Pancreas (tissue), 10 donors: ENCODE measurements around the gene LINC01488. TPM values are rescaled to one million over a fixed set of nuclear protein-coding genes. Genes with fewer than 3 reads are reported as not detected.

ENCODE experiments used
- ATAC-seq, 4 donors: fragments of 200-7000 bp; cut with Tn5 transposase; one replicate each; pipeline versions ENCODE4 v1.8.0 to v1.9.1; 2020; ENCODE audit warnings: mild to moderate bottlenecking in 4 of 4, moderate library complexity in 4 of 4
- DNase-seq, 6 donors: peaks; one replicate each; pipeline ENCODE4 v3.0.0-alpha.2; 2020
- FAIRE-seq: peaks from 2 replicates; lab custom pipeline; 2012; peaks lifted over from hg19 to GRCh38; lab: Jason Lieb, UNC
- H3K27ac ChIP-seq, 4 donors: fragments of 200-600 bp; sonication (generic); 1 replicate in 3 of 4; 2 replicates in 1 of 4; pipeline versions ENCODE4 v1.5.0 to v1.8.0; 2020
- H3K27me3 ChIP-seq, 4 donors: fragments of 200-600 bp; one replicate each; pipeline ENCODE4 v1.8.0; 2021
- H3K36me3 ChIP-seq, 3 donors: fragments of 200-600 bp; sonication (generic) in 1 of 3; one replicate each; pipeline versions ENCODE4 v1.5.0 to v1.8.0; 2020 to 2021
- H3K4me1 ChIP-seq, 3 donors: fragments of 200-600 bp; one replicate each; pipeline ENCODE4 v1.8.0; 2021
- H3K4me3 ChIP-seq, 4 donors: fragments of 200-600 bp; sonication (generic) in 2 of 4; one replicate each; pipeline versions ENCODE4 v1.5.0 to v1.8.0; 2020 to 2021
- H3K9me3 ChIP-seq, 4 donors: fragments of 200-600 bp; one replicate each; pipeline ENCODE4 v1.8.0; 2021
- WGBS, 2 donors: extraction: QIAGEN DNeasy Blood & Tissue Kit; methylation state at CpG; one replicate each; pipeline ENCODE4 v1.1.7; 2013; 5-methylcytosine and 5-hydroxymethylcytosine counted together
- intact Hi-C, 3 donors: fragments of 100-400 bp; cut with DNase I; formaldehyde crosslinking; loops; one replicate each; pipeline versions ENCODE4 v1.11.1 to v1.14.2; 2022
- polyA plus RNA-seq, 2 donors: library from polyadenylated mRNA; stranded (reverse); fragments of 200-250 nt; gene quantifications; one replicate each; pipeline ENCODE4 v1.2.3, GENCODE V29; 2013
- total RNA-seq, 6 donors: library from RNA; stranded (reverse); fragmentation: NEBNext Ultra II Directional in 4 of 6; extraction: Animal tissue kit (Norgen Biotek cat#: 25700) in 4 of 6; gene quantifications; one replicate each; pipeline versions ENCODE4 v1.2.1 to v1.2.4, GENCODE V29; 2021 to 2023
- TF ChIP-seq, protein P1 (sequence below), 4 donors: fragments of 200-600 bp; sonication (generic) in 3 of 4; IDR thresholded peaks; one replicate each; pipeline versions ENCODE4 v1.5.0 to v1.8.0; 2021; ENCODE audit warnings: antibody characterized with exemption in 4 of 4
- donor health status: healthy with polysubstance abuse.
- donor health status: DM: no; HTN: no; CAD: no; lungs with moderate emphysema.
- donor health status: DM: no; HTN: no; CAD: no.
- donor health status: control.
- donor health status: control.
- donor health status: Bipolar disorder and iron deficiency.
- donor health status: DM: yes; HTN: yes; CAD: no.
- donor health status: DM: no; HTN: no; CAD: no.
- donor health status: DM: no; HTN: no; CAD: no.
- donor health status: DM: yes; HTN: yes; CAD: no.

The LINC01488 gene
- total and polyA plus RNA-seq, 8 donors: not detected

DNA sequence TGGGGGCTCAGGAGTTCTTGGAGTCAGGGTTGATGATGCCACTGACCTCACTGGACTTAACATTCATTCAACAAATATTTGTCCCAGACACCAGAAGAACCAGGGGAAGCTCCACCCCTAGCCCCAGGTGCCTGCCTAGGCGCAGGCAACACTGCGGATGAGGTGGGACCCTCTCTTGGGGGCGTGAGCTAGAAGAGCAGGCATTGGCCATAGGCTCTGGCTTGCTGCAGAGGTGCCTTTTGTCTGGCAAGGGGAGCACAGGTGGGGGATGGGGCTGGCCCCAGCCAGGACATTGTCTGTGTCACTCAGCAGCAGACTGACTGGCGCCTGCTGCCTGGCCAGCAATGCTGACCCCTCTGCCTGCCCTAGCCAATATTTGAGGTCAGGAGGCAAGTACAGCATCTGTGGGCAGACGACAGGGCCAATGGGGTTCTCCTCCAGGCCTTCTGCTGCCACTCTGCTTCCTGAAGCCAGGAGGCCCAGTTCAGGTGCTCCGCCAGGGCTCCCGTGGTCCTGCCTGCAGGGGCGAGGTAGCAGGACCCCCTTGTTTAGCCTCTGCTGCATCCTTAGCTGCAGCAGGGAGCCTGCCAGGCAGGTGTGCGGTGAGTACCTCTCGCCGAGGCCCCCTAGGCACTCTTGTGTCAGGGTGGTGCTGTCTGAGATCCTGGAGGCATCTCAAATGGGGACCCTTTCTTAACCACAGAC lies 4.0 kb downstream of the LINC01488 start:
- no peak overlapping the region for H3K4me3 ChIP-seq
- ATAC-seq (no peak), FAIRE-seq (no peak), DNase-seq (peak in 3 of 6 donors; percentile 14 to 36 (median 28))
- no peaks in the 10 kb centered on the region for H3K27me3 ChIP-seq
- H3K36me3 ChIP-seq: no peaks in the 10 kb centered on the region
- H3K27ac ChIP-seq: no peak overlapping the region
- WGBS, 2 donors: 71 to 78% methylated on average over 11 of the region's 11 CpGs
- intact Hi-C loops: no loop called here
- no peaks in the 10 kb centered on the region for H3K4me1 ChIP-seq
- H3K9me3 ChIP-seq: no peaks in the 10 kb centered on the region
- TF ChIP-seq, protein P1, sequence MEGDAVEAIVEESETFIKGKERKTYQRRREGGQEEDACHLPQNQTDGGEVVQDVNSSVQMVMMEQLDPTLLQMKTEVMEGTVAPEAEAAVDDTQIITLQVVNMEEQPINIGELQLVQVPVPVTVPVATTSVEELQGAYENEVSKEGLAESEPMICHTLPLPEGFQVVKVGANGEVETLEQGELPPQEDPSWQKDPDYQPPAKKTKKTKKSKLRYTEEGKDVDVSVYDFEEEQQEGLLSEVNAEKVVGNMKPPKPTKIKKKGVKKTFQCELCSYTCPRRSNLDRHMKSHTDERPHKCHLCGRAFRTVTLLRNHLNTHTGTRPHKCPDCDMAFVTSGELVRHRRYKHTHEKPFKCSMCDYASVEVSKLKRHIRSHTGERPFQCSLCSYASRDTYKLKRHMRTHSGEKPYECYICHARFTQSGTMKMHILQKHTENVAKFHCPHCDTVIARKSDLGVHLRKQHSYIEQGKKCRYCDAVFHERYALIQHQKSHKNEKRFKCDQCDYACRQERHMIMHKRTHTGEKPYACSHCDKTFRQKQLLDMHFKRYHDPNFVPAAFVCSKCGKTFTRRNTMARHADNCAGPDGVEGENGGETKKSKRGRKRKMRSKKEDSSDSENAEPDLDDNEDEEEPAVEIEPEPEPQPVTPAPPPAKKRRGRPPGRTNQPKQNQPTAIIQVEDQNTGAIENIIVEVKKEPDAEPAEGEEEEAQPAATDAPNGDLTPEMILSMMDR (IDR thresholded peaks at IDR 0.05): no peak

GRCh38 chr11:69486056-69486772 lies 4.8 kb downstream of the LINC01488 start:
- Histone ChIP-seq H3K36me3 (no peaks in the 10 kb centered on the region), H3K27ac (no peak overlapping the region), H3K4me1 (no peaks in the 10 kb centered on the region), H3K4me3 (no peak overlapping the region), H3K27me3 (no peaks in the 10 kb centered on the region), H3K9me3 (no peaks in the 10 kb centered on the region)
- intact Hi-C loops: no loop called here
- no peak for FAIRE-seq
- DNase-seq: peak in 3 of 6 donors; percentile 8 to 46 (median 31)
- 67 to 71% methylated on average over 17 of the region's 17 CpGs for WGBS, 2 donors
- TF ChIP-seq, protein P1 (IDR thresholded peaks at IDR 0.05): no peak
- no peak for ATAC-seq

GRCh38 chr11:69486773-69487291 lies 5.4 kb downstream of the LINC01488 start:
- Histone ChIP-seq H3K4me1 (no peaks in the 10 kb centered on the region), H3K9me3 (no peaks in the 10 kb centered on the region), H3K27ac (no peak overlapping the region), H3K36me3 (no peaks in the 10 kb centered on the region), H3K27me3 (no peaks in the 10 kb centered on the region), H3K4me3 (no peak overlapping the region)
- intact Hi-C loops: no loop called here
- ATAC-seq (no peak), DNase-seq (peak in 3 of 6 donors; percentile 9 to 50 (median 46)), FAIRE-seq (no peak)
- WGBS, 2 donors: 69 to 75% methylated on average over 19 of the region's 19 CpGs
- TF ChIP-seq, protein P1 (IDR thresholded peaks at IDR 0.05): no peak

DNA sequence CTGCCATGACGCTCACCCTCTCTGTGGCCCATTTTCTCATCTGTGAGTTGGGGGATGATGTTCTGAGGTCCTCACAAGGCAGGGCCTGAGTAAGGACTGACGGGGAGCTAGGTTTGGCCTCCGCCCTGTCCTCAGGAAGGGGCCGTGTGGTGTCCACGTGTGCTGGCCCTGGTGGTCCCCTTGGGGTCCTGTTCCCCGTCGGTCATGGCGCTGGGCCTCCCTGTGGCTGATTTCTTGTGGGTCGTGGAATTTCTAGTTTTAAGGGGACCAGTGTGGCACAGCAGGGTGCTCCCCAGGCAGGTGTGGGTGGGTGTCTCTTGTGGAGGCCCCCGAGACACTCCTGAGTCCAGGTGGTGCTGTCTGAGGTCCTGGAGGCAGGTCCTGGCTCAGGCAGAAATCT lies 5.9 kb downstream of the LINC01488 start:
- Histone ChIP-seq H3K4me1 (no peaks in the 10 kb centered on the region), H3K27ac (no peak overlapping the region), H3K27me3 (no peaks in the 10 kb centered on the region), H3K36me3 (no peaks in the 10 kb centered on the region), H3K4me3 (no peak overlapping the region), H3K9me3 (no peaks in the 10 kb centered on the region)
- intact Hi-C loops: no loop called here
- ATAC-seq (no peak), DNase-seq (peak in 2 of 6 donors; percentile 29 to 34), FAIRE-seq (no peak)
- 82 to 83% methylated on average over 10 of the region's 10 CpGs for WGBS, 2 donors
- TF ChIP-seq, protein P1 (IDR thresholded peaks at IDR 0.05): no peak
